HG03460 (cell line): ENCODE data around the gene IFNA5.
A peak's percentile ranks its signal among the peaks of the same experiment; 100 is the strongest.

Source experiments
- ATAC-seq: cut with Tn5 transposase; IDR thresholded peaks from one replicate; pipeline ENCODE4 v1.9.1; 2021; ENCODE audit not compliant: unreplicated experiment

IFNA5 gene

GRCh38 chr9:21294904-21295538 lies 10.1 kb downstream of the IFNA5 start:
- peak; percentile 73 for ATAC-seq

DNA sequence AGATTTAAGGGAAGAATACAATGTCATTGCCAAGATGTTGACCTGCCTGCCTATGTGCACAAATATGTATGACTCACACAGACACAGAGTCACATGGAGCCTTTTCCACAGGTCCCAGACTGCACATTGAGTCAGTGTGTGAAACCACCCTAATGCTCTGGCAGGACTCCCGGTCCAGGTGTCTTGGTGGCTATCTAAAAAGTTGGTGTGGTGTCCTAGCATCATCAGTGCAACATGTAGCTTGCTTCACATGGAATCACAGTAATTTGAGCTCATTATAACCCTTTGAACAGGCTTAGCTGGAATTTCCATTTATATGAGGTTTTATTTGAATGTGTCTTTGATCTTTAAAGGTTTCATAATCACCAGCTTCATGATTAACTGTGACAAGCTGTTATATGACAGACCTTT lies 10.7 kb downstream of the IFNA5 start:
- peak; percentile 60 for ATAC-seq

- ATAC-seq: no peak
Measured at GRCh38 chr9:21289848-21290247, 15.3 kb downstream of the IFNA5 start.

- ATAC-seq: no peak
Measured at GRCh38 chr9:21287280-21287679, 17.8 kb downstream of the IFNA5 start.

- no peak for ATAC-seq
Measured at GRCh38 chr9:21286659-21287058, 18.5 kb downstream of the IFNA5 start.

DNA sequence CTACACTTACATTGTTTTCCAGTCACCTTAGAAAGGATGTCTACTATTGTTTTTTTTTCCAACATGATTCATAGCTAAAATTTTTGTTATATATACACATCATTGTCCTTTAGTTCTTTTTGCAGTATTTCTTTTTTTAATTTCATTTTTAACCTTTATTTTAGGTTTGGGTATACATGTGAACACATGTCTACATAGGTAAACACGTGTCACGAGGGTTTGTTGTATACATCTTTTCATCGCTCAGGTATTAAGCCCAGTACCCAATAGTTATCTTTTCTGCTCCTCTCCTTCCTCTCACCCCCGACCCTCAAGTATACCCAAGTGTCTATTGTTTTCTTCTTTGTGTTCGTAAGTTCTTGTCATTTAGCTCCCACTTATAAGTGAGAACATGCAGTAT lies 19.0 kb downstream of the IFNA5 start:
- no peak for ATAC-seq

DNA sequence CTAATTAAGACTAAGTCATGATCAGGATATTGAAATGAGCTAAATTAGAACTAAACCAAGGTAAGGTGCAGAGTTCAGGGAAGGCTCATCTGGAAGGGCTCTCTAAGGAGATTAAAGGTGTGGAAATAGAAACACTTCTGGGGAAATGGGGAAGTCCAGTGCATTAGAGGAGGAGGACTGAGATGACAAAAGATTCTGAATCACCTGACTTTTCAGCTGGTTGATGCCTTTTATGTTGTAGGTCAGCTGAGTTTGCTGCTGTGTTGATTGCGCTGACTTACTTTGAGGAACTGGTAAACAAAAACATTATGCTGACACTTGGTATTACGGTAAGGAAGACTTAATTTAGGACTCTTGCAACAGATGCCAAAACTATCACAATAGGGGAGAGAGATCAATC lies 23.8 kb downstream of the IFNA5 start:
- ATAC-seq: no peak

DNA sequence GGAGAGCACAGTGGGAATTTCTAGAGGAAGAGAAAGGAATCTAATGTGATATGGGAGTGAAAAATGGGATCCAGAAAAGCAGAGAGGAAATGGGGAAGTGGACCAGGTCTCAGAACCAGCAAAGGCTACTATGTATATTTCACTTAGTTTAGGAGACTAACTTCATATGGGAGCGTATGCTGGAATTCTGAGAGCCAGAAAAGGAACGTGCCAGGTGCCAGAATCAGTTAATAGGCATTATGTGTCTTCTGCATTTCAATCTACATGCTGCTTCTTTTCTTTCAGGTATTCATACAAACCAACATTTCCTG lies 36.8 kb downstream of the IFNA5 start:
- ATAC-seq: no peak

- peak; percentile 43 for ATAC-seq
Measured at GRCh38 chr9:21267485-21268346, 37.4 kb downstream of the IFNA5 start.

- ATAC-seq: peak; percentile 55
Measured at GRCh38 chr9:21266733-21267484, 38.2 kb downstream of the IFNA5 start.

- peak; percentile 51 for ATAC-seq
Measured at GRCh38 chr9:21265421-21266189, 39.5 kb downstream of the IFNA5 start.

DNA sequence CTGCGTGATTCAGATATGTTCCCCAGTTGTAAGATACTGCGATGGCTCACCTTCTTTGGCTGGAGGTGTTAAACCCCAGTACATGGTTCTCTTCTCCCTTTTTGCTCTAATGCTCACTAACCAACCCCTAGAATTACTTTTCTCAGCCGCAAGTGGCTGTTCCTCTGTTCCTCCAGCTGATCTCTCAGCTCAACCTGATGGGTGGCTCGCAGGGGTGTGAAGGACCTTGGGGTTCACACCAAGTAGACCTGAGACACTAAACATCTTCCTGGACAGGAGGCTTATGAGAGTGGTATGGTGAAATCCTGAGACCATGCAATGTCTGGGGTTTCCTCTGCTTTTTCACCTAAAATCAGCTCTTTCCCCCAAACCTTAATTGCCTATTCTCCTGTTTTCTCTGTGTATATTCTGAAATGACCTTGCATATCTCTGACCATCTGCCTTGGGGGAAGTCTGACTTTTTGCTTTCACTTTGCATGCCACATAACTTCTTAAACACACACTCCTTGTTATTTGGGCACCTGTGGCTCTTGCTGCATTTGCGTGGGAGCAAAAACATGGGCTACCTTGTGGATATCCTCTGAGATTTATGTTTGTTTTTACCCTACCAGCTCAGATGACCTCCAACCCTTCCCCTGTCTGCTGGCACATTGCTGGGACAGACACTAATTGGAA lies 49.4 kb downstream of the IFNA5 start:
- no peak for ATAC-seq
